Measurements from ENCODE around the gene NHSL2.
"Not testable (repeated sequence)": the region's sequence is repeated elsewhere in the genome, so short reads cannot be mapped to it uniquely, and the experiment has no call there.

Gene NHSL2

DNA sequence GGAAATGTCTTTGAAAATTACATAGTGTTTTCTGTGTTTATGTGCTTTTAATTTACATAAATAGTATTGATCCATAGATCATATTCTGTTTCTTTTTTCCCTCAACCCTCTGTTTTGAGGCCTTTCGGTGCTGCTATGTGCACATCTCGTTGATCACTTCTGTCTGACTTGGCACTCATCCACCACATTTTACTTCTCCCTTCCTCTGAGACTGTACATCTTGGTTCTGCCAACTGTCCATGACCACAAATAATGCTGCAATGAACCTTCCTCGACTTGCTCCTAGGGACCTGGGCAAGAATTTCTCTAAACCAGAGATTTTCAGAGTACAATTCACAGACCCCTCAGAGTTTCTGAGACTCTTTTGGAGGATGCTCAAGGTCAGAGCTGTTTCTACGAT is 146.7 kb downstream of the NHSL2 start:
- H3K4me3 ChIP-seq = no peak overlapping the region
- H3K27ac ChIP-seq = no peak overlapping the region

DNA sequence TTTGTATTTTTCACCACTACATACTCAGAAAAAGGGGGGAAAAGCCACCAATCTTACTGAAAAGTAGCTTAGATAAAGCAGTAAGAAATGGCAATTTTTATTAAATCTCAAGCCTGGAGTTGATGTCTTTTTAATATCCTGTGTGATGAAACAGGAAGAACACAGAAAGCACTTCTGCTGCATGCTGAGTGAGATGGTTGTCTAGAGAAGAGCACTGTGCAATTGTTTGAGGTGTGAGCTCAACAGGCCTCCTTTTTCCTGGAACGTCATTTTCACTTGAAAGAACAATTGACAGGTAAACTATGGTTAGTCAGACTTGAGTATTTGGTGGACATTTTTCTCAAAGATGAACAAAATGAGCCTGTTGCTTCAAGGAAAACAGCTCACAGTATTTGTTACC is 147.2 kb downstream of the NHSL2 start:
- Histone ChIP-seq H3K27ac (no peak overlapping the region), H3K4me3 (no peak overlapping the region)

GRCh38 chrX:72058346-72058745 is 147.7 kb downstream of the NHSL2 start:
- H3K27ac ChIP-seq, H3K4me3 ChIP-seq: not testable (repeated sequence)

GRCh38 chrX:72060196-72060920 is 149.7 kb downstream of the NHSL2 start:
- Histone ChIP-seq H3K27ac (no peak overlapping the region), H3K4me3 (no peak overlapping the region)

DNA sequence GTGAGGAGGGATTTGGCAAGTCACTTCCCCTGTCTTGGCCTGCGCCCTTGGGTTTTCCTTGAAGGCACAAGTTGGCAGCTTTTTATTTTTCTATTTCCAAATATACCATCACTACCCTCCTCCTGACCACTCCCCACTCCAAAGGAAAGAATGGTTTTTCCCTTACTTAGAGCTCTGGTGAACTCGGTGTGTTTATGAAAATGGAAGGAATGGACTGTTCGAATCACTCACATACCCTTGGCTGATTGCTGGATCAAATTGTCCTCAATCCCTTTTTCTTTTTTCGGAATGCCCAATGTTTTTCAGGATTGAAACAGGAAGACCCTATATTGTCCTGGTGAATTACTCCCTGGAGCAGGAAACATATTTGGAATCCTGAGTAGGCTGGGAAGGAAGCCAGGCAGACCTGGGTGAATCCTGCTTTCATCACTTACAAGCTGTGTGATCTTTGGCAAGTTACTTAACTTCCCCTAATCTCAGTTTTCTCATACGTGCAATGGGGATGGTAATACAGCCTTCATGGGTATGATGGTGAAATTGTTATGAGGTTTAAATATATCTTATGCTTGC is 150.4 kb downstream of the NHSL2 start:
- Histone ChIP-seq H3K27ac (no peak overlapping the region), H3K4me3 (no peak overlapping the region)

- Histone ChIP-seq H3K4me3 (no peak overlapping the region), H3K27ac (no peak overlapping the region)
Measured at GRCh38 chrX:72062916-72063315, 152.3 kb downstream of the NHSL2 start.

GRCh38 chrX:72069350-72070160 is 158.9 kb downstream of the NHSL2 start:
- Histone ChIP-seq H3K27ac (no peak overlapping the region), H3K4me3 (no peak overlapping the region)

- Histone ChIP-seq H3K4me3 (no peak overlapping the region), H3K27ac (no peak overlapping the region)
Measured at GRCh38 chrX:72071213-72071612, 160.6 kb downstream of the NHSL2 start.

GRCh38 chrX:72073633-72074032 is 163.0 kb downstream of the NHSL2 start:
- Histone ChIP-seq H3K27ac (no peak overlapping the region), H3K4me3 (no peak overlapping the region)

DNA sequence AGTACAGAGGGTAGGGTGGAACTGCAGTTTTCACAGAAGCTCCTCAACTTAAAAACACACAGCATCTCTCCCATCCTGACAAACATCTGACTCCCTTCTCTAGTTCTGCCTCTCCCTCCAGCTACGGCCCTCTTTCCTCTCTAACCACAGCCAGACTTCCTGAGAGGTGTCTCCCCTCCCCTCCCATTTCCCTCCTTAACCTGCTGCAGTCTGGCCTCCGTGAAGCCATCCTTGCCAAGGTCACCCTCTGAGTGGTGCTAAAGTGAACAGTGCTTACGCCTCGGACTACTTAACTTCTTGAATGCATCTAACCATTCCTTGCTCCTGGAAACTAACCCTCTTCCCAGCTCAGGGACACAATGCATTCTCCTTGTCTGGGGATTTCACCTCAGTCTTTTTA is 167.8 kb downstream of the NHSL2 start:
- Histone ChIP-seq H3K27ac (peak overlapping the region in 1 of 21 experiments; percentile 13), H3K4me3 (no peak overlapping the region)

- Histone ChIP-seq H3K27ac (peak overlapping the region in 10 of 21 experiments; percentile 8 to 66 (median 50)), H3K4me3 (no peak overlapping the region)
Measured at GRCh38 chrX:72079607-72080006, 169.0 kb downstream of the NHSL2 start.

DNA sequence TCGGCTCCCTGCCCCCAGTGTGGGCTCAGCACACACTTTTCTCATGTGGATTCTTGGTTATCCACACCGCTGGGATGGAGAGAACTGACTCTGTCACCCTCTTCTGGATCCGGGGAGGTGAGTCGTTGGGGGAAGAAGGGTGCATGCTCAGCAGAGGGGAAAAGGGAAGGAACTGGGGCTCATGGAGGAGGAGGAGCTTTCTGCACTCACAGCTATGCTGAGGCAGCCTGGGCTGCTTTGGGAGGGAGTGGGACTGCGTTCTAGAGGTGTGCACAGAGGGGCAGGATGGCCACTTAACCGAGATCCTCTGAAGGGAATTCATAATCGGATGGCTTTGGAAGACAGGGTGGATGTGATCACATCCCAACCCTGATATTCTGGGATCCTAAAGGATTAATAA is 169.5 kb downstream of the NHSL2 start:
- H3K27ac ChIP-seq = peak overlapping the region in 11 of 21 experiments; percentile 8 to 66 (median 49)
- H3K4me3 ChIP-seq = peak overlapping the region in 2 of 7 experiments; percentile 0 to 10

DNA sequence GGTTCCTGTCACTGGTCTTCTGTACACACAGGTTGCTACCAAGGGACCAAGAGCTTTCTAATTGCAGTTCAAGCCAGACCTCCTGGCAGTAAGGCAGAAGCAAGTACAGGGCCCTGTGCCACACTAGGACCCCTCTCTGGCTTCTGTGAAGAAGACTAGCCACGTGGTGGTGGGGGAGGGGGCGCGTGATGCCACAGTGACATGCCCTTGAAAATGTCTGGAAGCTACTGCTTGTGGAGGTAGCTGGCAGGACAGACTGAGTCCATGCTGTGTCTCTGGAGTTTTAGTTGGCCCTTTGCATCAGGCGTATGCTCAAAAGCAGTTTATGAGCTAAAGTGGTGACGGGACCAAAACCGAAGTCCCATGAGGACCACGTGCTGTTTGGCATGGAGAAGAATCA is 170.2 kb downstream of the NHSL2 start:
- H3K27ac ChIP-seq = peak overlapping the region in 2 of 21 experiments; percentile 29 to 33

DNA sequence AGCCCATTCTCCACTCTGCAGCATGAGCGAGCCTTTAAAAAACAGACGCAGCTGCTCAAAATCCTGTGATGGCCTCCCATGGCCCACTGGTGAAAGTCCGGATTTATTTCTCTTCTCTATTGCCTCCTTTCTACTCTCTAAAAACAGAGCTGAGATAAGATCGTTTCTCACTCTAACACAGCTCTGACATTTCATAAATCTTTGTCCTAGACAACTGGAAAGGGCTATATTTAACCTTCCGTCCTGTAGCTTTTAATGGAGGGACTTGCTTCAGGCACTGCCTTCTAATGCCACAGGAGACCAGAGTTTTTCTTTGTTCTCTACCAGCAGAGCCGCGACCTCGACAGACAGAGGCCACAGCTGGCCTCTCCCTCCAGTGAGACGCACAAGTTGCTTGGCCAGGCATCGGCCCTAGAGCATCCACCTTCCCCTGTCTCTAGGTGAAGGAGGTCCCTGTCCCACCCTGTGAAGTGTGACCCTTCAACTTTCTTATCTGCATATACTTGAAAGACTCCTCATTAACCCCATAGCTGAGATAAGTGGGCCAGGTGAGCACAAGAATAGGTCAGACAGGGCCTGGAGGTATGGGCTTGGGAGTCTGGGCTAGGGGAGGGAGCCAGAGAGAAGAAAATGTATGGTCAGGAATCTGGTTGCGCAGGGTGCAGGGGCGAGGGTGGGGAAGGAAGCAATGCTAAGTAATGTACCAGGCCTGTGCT is 171.1 kb downstream of the NHSL2 start:
- H3K27ac ChIP-seq = peak overlapping the region in 1 of 21 experiments; percentile 33
- no peak overlapping the region for H3K4me3 ChIP-seq

More for the DNA sequence above, 170.2 kb downstream of the NHSL2 start:
- H3K4me3 ChIP-seq = no peak overlapping the region

GRCh38 chrX:72083291-72083690 is 172.6 kb downstream of the NHSL2 start:
- H3K27ac ChIP-seq = no peak overlapping the region
- no peak overlapping the region for H3K4me3 ChIP-seq

DNA sequence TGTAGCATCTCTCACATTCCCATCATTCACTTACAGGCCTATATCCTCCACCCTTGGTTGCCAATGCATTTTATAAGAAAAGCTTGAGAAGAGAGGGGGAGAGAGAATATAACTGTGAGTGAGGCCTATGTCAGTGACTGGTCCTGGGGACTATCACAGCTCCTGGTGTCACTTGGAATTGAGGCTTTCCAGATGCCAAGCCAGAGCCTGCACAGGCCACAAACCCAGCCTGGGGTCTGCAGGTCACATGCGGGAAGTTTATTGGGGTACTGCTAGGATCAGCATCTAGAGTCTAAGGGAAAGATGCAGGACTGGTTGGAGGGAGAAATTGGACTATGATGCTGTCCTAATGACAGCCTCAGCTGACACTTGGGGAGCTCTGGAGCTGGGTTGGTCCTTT is 173.5 kb downstream of the NHSL2 start:
- H3K27ac ChIP-seq = no peak overlapping the region

DNA sequence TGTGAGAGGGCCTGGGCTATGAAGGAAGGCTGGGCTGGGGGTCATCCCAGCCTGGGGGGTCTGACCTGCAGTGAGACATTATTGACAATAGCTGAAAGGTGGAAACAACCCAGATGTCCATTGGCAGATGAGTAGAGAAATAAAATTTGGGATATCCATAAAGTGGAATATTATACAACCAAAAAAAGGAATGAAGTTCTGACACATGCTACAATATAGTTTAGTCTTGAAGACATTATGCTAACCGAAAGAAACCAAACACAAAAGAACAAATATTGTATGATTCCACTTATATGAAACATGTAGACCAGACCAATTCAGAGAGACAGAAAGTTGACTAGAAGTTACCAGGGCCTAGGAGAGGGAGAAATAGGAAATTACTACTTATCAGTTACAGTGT is 176.3 kb downstream of the NHSL2 start:
- Histone ChIP-seq H3K4me3 (no peak overlapping the region), H3K27ac (no peak overlapping the region)

More for the DNA sequence above, 173.5 kb downstream of the NHSL2 start:
- H3K4me3 ChIP-seq = no peak overlapping the region

DNA sequence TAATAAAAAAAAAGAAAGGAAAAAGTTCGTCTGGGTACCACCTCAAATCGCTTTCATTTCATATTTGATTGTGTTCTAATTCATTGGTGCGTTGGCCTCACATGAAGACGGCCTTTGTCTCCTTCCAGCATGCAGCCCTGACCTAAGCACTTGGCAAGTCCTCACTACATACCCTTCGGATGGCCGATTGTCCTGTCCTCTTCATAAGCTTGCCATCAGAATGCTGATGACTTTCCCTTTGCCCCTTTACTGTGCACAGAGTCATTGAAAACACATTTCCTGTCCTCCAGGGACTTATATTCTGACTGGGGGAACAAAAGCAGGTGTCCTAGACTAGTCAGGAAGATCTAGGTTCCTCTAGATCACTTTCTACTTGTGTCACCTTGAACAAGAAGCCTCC is 178.1 kb downstream of the NHSL2 start:
- Histone ChIP-seq H3K4me3 (no peak overlapping the region), H3K27ac (no peak overlapping the region)

DNA sequence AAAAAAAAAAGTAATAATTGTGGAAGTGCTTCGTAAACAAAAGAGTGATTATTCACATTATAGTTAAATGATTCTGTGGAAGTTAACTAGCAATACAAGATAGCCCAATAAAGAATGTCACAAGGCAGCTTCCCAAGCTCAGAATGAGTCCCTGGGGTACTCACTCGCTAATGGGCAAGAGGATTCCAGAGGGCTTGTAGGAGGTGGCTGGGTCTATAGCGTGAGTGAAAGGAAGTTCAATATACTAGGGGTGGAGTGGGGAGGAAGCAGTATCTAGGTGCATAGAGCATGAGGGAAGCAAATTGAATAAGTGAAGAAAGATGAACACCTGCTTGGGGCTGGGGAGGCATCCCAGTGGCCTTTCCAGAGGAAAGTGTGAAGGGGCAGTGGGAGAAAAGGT is 178.6 kb downstream of the NHSL2 start:
- Histone ChIP-seq H3K27ac (no peak overlapping the region), H3K4me3 (no peak overlapping the region)

- Histone ChIP-seq H3K27ac (peak overlapping the region in 1 of 21 experiments; percentile 12), H3K4me3 (no peak overlapping the region)
Measured at GRCh38 chrX:72094894-72095293, 184.2 kb downstream of the NHSL2 start.

All from skin epidermis (tissue), 12 donors.